Caki2 (cell line): Measurements from ENCODE around the gene INPP5A. TPM values are rescaled to one million over a fixed set of nuclear protein-coding genes. Genes with fewer than 3 reads are reported as not detected.

Experiments
- DNase-seq: peaks from one replicate; pipeline ENCODE4 v3.0.0-alpha.2; 2015; ENCODE audit warnings: low read depth
- in situ Hi-C: cut with HindIII; loops from 2 replicates; pipeline ENCODE4 v1.10.0; 2016; ENCODE audit warnings: low sequenced_read_pairs, low pct_unique_long_range_greater_than_20kb, mixed read lengths
- total RNA-seq: library from RNA; depleted of rRNA; stranded (reverse); fragments of >200 nt; shearing (Covaris generic); gene quantifications from 2 replicates; pipeline ENCODE4 v1.2.3, GENCODE V29; 2014; ENCODE audit warnings: low replicate concordance

Gene INPP5A
- total RNA-seq, 1 experiment from 2014 or later: 21.2 TPM

GRCh38 chr10:132515811-132516726, 21.5 kb upstream of the INPP5A start:
- in situ Hi-C loops: no loop called here
- DNase-seq: no peak

DNA sequence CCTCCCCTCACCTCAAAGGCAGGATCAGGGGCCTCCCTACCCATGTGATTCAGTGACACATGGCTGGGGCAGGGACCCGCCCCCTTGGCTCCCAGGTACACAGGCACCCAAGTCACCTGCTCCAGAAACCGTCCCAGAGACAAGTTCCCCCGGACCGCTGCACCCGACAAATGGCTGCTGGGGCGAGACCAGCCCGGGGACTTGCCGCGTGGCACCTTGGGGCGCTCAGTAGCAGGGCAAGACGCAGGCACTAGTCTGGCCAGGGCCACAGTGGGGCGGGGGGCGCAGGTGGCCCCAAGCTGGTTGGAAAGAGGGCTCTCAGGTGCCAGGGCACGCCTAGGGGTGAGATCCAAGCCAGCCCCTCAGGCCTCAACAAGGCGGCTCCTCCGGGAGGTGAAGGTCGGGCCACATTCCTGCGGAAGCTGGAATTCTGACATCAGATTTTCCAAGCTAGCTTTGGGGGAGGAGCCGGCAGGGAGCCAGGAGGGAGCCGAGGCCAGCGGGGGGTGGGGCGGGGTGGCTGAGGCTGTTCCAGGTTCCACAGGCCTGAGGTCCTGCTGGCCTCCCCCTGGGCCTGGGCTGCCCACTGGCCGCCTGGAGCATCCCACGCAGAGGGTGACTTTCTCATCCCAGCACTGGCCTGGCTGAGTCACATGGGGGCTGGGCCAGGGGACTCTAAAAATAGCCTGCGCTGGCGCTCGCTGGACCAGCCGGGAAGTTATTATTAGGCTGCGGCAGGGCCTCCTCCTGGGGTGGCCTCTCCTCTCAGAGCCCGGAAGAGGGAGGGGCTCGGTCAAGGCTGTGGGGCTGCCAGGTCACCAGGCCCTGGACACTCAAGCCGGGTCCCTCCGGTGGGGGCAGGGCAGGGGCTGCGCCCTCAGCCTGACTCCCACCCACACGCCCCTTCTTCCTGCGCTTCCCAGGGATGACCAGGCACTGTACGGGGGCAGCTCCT, 20.5 kb upstream of the INPP5A start:
- peak; percentile 91 for DNase-seq
- in situ Hi-C loops: no loop called here

DNA sequence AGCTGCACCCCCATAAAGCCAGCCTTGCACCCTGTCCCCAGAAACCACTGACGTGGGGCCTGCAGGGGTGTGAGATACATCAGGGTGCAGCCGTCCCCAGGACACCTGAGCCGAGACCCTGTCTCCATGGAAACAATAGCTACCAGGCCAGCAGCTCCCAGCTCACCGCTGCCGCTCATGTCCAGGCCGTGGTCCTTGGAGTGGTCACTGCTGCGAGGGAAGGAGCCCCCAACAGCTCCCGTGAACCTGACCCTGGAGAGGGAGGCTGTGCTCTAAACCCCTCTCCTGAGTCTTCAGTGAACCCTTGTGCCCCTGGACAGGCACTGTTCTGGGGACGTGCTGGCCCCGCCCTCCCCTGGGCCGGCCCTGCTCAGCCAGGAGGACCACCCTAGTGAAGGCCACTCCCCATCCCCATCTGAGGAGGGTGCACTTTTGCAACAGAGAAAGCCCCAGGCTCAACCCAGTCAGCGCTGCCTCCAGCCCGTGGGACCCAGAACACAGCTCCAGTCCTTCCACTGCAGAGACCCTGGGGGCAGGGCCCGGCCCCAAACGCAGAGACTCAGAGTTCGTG, 19.6 kb upstream of the INPP5A start:
- DNase-seq: no peak
- in situ Hi-C loops: no loop called here

DNA sequence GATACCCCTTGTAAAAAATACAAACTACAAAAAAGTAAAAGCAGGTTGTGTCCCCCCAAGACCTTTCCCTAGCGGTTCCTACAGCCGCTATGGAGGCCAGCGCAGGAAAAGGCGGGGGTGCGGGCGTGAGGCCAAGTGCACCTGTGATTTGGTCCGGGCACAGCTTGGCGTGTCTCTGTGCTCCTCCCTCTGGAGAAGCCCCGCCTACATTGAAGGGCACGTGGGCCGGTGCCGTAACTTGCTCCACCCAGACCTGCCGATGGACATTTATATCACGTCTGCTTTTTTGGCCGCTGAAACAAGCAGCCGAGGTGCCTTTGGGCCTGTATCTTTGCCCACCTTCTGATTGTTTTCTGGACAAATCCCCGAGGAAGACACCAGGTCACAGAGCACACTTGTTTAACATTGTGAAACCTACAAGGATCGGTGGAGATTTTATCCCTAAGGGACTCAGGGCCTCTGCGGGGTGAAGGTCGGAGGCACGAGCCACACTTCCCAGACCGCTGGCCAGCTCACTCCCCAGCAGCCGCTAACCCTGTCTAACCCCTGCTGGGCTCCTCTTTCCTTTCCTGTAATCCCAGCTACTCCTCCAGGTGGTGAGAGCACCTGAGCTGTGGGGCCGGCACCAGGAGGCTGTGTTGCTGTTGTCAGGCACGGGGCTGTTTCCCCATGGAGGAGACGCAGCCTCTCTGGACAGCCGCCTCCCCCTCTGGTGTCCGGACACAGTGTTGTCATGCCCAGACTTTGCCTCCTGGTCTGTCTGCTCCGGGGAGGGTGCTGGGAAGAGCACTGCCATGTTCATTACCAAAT, 18.8 kb upstream of the INPP5A start:
- in situ Hi-C loops: no loop called here
- DNase-seq: no peak

GRCh38 chr10:132519382-132520176, 18.0 kb upstream of the INPP5A start:
- in situ Hi-C loops: no loop called here
- no peak for DNase-seq

GRCh38 chr10:132520177-132520811, 17.3 kb upstream of the INPP5A start:
- no peak for DNase-seq
- in situ Hi-C loops: no loop called here

GRCh38 chr10:132521041-132521465, 16.5 kb upstream of the INPP5A start:
- in situ Hi-C loops: no loop called here
- DNase-seq: no peak

- in situ Hi-C loops: no loop called here
- no peak for DNase-seq
Observed at GRCh38 chr10:132521466-132522102, 16.0 kb upstream of the INPP5A start.

- DNase-seq: no peak
- in situ Hi-C loops: no loop called here
Observed at GRCh38 chr10:132522521-132523411, 14.8 kb upstream of the INPP5A start.

DNA sequence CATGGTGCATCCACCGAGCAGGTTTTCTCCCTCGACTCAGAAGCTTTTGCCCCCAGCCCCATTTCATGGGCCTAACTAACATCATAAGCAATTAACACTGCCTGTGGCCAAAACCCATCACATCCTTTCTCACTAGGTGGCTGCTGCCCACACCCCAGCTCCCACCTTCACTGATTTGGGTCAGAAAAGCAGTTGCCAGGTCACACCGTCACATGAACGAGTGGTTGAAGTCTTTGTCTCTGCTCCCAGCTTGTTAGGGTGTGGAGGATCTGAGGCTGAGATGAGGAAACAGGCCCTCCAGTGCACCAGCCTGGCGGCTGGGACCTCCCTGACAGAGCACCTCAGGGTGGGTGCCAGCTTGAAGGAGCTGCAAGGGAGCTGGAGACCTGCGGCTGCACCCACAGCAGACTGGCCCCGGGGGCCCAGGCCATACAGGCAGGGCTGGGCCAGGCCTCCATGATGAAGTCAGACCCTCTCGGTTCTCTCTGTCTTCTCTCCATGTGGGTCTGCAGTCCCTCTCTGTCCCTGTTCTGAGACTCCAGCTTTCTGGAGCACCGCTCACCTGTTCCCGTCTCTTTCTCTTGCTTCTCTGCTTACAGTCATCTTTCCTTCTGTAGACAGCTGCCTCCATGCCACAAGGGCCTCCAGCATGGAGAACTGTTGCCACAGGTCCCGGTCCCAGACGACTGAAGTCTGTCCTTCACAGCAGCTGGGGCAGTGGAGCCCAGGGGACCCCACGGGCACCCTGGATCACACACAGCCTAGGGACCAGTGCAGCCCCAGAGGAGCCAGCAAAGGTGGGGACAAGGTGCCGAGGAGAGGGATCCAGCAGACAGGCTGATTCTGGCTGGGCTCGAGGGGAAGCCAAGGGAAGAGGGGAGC, 13.8 kb upstream of the INPP5A start:
- in situ Hi-C loops: no loop called here
- no peak for DNase-seq

DNA sequence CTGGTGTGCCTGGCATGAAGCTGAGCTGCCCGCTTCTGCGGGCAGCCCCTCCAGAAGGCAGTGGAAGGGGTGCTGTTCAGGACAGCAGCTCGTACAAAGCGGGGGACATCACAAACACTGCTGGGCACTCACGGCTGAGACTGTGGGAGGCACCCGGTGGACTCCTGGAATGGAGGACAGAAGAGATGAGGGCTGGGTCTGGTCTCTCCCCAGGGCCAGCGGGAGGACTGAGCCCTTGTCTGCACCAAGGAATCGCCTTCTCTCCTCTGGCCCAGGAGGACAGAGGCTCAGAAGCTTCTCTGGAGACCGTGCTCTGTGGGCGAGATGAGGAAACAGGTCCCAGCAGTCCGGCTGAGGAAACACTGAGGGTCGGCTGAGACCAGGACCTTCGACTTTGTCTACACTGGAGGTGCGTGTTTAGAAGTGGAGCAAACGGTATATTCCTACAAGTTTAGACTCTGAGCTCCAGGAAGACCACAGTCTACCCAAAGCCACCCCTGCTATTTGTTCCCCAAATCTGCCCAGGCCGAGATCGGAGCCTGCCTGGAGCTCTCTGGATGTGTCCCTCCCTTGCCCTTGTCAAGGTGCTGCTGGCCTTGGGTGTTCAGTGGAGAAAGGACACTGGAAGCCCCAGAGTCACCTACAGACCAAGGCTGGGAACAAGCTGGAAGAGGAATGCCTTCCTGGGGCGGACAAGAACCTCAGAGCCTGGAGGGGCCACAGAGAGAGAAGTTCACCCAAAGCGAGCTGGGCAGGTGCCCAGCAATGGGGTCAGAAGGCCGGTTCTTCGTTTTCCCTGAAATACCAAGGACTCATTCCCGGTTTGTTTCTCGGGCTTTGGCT, 12.9 kb upstream of the INPP5A start:
- no peak for DNase-seq
- in situ Hi-C loops: no loop called here

DNA sequence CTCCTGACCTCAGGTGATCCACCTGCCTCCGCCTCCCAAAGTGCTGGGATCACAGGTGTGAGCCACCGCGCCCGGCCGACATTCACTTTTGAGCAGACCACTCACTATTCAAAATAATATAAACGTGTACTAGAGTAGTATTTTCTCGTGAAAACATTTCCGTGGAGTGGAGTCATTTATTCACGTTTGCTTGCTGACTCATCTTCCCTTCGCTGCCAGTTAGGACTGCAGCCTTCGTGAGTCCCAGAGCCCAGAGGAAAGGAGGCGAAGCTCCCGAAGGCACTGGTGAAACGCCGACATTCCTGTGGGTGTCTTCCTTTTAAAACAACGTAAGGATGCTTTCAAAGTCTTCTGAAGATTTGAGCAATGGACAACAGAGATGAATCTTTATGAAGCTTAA, 10.9 kb upstream of the INPP5A start:
- DNase-seq: no peak
- in situ Hi-C loops: no loop called here

DNA sequence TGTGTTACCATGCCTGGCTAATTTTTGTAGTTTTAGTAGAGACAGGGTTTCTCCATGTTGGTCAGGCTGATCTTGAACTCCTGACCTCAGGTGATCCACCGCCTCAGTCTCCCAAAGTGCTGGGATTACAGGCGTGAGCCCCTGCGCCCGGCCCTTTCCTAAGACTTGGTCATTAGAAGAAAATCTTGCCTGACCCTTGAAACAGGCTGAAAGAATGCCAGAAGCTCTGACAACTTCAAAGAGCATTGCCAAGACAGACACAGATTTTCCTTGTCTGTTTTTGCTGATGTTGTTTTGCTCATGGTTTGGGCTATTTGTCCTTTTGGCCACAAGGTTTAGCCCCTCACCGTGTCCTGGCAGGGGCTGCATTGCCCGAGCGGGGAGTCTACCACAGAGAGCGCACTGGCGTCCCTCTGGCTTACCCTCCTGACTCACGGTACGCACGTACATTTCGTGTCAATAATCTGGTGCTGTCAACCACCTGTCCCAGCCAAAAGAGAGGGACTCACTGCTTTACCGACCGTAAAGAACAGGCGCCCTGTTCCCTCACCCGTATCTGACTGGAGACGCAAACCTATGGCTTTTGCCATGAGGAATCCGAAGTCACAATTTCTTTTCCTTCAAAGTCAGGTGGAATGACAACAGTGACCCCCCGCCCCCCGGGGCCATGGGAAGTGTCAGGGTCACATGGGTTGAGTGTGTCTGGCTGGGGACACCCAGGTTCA, 10.1 kb upstream of the INPP5A start:
- DNase-seq: no peak
- in situ Hi-C loops: no loop called here
